ENCODE results near the gene ACER2. TPM values are rescaled to one million over a fixed set of nuclear protein-coding genes. Genes with fewer than 3 reads are reported as not detected.

ACER2 gene
- total RNA-seq, 1 donor, result 4.7 TPM

GRCh38 chr9:19480345-19480744 is 71.5 kb downstream of the ACER2 start:
- no peak overlapping the region for H3K4me3 ChIP-seq (ENCODE audit: low read depth, low read length)
- TF ChIP-seq CTCF (IDR thresholded peaks at IDR 0.05; ENCODE audit: insufficient read depth, low read depth, low read length), result no peak
- DNase-seq (ENCODE audit: low read depth), result no peak

GRCh38 chr9:19481121-19481870 is 72.5 kb downstream of the ACER2 start:
- no peak for DNase-seq (ENCODE audit: low read depth)
- no peak overlapping the region for H3K4me3 ChIP-seq (ENCODE audit: low read depth, low read length)
- no peak for TF ChIP-seq CTCF (IDR thresholded peaks at IDR 0.05; ENCODE audit: insufficient read depth, low read depth, low read length)

GRCh38 chr9:19481971-19482404 is 73.2 kb downstream of the ACER2 start:
- no peak for DNase-seq (ENCODE audit: low read depth)
- no peak overlapping the region for H3K4me3 ChIP-seq (ENCODE audit: low read depth, low read length)
- TF ChIP-seq CTCF (IDR thresholded peaks at IDR 0.05; ENCODE audit: insufficient read depth, low read depth, low read length), result no peak

GRCh38 chr9:19484699-19485098 is 75.9 kb downstream of the ACER2 start:
- no peak overlapping the region for H3K4me3 ChIP-seq (ENCODE audit: low read depth, low read length)
- DNase-seq (ENCODE audit: low read depth), result no peak
- no peak for TF ChIP-seq CTCF (IDR thresholded peaks at IDR 0.05; ENCODE audit: insufficient read depth, low read depth, low read length)

GRCh38 chr9:19485193-19485592 is 76.4 kb downstream of the ACER2 start:
- H3K4me3 ChIP-seq (ENCODE audit: low read depth, low read length), result no peak overlapping the region
- no peak for TF ChIP-seq CTCF (IDR thresholded peaks at IDR 0.05; ENCODE audit: insufficient read depth, low read depth, low read length)
- no peak for DNase-seq (ENCODE audit: low read depth)

- TF ChIP-seq CTCF (IDR thresholded peaks at IDR 0.05; ENCODE audit: insufficient read depth, low read depth, low read length), result no peak
- no peak overlapping the region for H3K4me3 ChIP-seq (ENCODE audit: low read depth, low read length)
- no peak for DNase-seq (ENCODE audit: low read depth)
These were observed 78.0 kb downstream of the ACER2 start for GRCh38 chr9:19486803-19487202.

- no peak for DNase-seq (ENCODE audit: low read depth)
- TF ChIP-seq CTCF (IDR thresholded peaks at IDR 0.05; ENCODE audit: insufficient read depth, low read depth, low read length), result no peak
- H3K4me3 ChIP-seq (ENCODE audit: low read depth, low read length), result no peak overlapping the region
These were observed 79.9 kb downstream of the ACER2 start for GRCh38 chr9:19488721-19489120.

Data from fibroblast of villous mesenchyme (primary cell).